DMS53 (cell line): Measurements from ENCODE around the gene JCAD.
"Not testable (repeated sequence)": the region's sequence is repeated elsewhere in the genome, so short reads cannot be mapped to it uniquely, and the experiment has no call there.

Experiments used
- DNase-seq: peaks from one replicate; lab custom pipeline; 2025; lab: John Stamatoyannopoulos, UW

The JCAD gene

DNA sequence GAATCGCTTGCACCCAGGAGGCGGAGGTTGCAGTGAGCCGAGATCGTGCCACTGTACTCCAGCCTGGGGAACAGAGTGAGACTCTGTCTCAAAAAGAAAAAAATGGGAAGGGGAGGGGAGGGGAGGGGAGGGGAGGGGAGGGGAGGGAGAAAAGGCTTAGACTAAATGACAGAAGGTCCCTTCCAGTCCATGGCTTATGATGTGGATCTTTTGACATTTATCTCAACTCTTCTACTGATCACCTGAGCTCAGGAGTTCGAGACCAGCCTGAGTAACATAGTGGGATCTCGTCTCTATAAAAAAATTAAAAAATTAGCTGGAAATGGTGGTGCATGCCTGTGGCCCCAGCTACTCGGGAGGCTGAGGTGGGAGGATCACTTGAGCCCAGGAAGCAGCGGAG, 34.0 kb downstream of the JCAD start:
- DNase-seq: not testable (repeated sequence)

DNA sequence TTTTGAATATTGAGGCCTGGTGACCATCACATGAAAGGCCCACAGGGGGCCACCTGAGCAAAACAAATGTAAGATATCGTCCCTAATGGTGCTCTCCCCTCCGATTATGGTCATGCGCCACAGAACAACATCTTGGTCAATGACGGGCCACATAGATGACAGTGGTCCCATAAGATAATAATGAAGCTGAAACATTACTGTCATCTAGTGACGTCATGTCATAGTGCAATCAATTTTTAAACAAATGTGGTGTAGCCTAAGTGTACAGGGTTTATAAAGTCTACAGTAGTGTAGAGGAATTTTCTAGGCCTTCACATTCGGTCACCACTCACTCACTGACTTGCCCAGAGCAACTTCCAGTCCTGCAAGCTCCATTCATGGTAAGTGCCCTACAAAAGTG, 36.8 kb downstream of the JCAD start:
- no peak for DNase-seq

DNA sequence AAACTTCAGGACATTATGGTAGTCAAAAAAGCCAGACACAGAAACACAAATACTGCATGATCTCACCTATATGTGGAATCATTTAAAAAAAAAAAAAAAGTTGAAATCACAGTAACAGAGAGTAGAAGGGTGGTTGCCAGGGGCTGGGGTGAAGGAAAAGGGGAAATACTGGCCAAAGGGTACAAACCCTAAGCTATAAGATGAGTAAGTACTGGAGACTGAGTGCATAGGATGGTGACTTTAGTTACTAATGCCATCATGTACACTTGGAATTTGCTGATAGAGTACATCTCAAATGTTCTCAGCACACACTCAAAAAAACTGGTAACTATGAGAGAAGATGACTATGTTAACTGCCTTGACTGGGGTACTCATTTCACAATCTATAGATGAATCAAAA, 39.9 kb downstream of the JCAD start:
- no peak for DNase-seq

DNA sequence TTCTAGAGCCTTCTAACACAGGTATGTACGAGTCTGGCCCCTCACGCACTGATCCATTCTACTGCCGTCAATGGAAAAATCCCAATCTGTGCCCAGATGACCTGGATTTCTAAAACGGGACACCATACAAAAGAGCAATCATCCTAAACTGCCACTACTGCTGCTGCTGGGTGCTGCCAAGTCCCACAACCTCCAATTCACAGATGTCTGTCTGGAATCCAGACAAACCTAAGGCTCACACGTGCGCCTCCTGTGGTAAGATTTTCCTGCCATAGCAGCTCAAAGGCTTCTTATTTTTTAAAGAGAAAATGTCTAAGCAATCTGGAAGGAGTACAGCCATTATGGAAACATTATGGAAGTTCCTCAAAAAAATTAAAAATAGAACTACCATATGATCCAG, 40.9 kb downstream of the JCAD start:
- no peak for DNase-seq

DNA sequence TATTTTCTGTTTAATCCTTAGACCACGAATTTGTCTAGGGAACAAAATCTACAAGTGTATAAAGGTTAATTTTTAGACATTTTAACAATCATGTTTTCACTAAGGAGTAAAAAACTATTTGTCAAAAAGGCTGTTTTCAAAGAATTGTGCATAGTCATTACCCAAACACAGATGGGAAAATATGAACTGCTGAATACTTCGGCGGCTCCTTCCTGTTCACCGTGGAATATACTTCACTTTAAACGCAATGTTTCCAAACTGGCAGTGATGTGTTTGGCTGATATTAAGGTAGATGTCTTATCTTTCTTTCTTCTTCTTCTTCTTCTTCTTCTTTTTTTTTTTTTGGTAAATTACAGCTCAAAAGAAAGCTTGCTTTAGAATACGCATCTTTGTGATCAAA, 41.4 kb downstream of the JCAD start:
- DNase-seq: no peak

DNA sequence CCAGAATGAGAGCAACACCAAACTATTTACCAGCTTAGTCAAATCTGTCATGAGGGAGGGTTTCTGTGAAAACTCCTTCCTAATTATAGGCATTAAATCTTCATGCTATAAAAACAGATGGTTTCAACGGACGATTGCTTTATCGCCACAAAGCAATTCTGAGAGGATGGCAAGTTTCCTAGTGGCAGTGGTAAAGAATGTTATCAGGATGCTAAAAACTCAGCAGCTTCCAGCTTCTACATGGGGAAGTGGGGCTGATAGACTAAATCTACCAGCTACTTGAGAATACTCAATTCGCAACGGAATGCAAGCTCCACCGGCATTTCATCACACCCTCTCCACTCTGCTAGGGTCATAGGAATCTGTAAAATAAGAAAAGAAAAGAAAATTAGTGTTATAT, 41.8 kb downstream of the JCAD start:
- DNase-seq: no peak

DNA sequence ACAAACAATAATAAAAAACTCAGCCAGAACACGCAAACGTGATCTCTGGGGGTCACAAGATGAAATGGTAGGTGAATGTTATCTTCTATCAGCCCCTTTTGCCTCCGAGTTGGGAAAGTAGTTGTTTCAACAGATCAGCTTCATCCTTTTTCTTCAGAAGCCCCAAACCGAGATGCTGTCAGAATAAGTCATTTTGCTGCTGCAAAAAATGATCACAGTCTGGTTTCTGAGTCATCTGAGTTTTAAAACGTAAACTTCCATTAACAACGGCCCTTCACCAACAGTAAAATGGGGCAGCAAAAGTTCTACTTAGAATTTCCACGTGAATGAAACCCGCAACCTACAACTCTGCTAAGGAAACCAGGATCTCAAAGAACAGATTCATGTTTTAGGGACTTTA, 44.9 kb downstream of the JCAD start:
- DNase-seq: no peak

DNA sequence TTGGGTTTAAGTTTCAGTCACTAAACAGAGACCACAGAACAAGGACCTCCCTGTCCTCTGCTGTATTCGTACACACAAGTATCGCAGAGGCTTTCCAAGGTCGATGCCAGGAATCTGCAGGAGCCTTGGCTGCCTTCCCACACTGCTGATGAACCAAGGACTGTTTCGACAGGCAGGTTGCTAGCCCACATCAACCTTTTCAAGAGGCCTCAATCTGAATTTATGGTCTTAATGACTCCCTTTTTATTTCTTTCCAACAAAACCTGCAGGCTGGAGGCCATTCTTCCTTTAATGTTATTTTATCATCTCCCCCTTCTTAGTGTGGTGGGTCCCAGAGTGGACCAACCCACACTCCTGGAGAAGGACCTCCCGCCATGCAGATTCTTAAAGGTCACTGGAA, 45.6 kb downstream of the JCAD start:
- no peak for DNase-seq

DNA sequence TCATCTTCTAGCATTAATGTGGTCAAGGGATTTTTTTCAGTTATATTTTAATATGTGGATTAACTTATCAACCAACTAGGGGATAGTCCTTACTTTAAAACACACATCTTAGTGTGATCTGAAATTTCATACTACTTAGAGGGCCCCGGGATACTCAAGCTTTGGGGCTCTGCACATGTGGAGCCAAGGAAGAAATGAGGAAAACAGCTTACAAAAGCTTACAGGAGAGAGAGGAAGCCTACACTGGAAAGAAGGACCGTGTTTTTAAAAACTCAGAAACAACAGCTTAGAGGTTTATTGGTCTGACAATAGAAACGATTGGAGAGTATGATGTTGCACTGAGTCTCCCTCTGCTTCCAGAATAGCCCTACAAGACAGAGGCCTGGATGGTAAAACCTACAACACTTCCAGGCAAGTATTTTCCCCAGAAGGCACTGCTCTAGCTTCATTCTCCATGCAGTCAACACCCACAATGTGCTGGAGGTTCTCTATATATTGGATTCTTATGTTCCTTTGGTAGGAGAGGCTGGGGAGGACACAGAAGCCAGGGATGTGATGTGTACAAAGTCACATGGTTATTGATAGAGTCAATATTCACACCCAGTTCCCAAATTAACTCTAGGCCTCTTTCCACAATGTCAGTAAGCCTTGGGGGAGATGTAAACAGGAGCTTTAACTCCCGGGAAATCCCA, 47.3 kb downstream of the JCAD start:
- DNase-seq: no peak

DNA sequence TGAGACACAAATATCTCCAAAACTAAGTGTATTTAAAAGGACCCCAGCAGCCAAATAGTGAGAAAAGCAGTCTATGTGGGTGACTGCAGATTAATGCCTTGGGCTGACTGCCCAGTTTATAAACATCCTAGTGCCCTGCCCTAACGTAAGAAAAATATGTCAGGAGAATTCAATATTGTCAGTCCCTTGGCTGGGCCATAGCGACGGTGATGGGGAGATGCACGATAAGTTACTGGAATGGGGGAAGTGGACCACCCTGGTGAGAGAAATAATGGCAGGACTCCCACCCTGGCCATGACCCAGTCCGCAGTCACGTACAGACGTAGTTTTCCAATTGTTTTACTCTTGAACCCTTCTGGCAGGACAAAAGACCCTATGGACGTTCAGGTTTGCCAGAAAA, 48.0 kb downstream of the JCAD start:
- DNase-seq: no peak

DNA sequence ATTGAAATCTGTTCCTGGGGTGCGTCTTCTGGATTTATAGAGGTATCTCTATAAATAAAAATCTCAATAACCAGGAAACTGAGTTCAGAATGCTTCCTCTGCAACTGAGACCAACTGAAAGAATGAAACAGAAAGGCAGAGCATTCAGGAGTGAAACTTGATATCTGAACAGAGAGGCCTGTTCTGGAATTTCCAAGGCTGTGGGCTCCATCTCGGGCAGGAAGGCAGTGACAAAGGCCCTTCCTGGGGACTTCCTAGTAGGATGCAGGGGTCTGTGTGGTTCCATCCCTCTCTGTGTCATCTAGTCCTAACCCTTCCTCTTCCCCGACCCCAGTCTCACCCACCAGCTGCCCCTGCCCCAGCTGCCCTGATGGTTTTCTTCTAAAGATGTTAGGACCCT, 52.0 kb downstream of the JCAD start:
- no peak for DNase-seq

DNA sequence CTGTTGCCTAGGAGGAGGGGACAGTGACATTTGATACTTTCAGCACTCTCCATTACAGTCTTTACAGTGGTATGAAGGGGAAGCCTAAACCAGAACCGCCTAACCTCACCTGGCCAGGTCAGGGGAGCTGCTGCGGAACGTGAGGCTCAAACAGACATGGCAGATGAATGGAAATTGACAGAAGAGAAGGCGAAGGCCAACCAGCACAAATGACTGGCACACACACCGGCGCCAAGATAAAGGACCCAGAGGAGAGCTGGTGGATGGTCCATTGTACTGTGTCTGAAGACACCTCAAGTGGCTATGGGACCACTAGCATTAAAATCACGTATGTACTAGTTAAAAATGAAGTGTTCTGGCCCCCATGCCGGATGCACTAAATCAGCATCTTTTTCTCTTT, 53.0 kb downstream of the JCAD start:
- DNase-seq: no peak

DNA sequence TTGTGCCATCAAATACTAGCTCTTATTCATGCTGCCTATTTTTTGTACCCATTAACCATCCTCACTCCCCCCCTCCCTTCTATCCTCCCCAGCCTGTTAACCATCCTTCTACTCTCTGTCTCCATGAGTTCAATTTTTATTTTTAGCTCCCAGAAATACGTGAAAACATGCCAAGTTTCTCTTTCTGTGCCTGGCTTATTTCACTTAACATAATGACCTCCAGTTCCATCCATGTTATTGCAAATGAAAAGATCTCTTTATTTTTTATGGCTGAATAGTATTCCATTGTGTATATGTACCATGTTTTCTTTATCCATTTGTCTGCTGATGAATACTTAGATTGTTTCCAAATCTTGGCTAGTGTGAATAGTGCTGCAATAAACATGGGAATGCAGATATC, 54.3 kb downstream of the JCAD start:
- not testable (repeated sequence) for DNase-seq

DNA sequence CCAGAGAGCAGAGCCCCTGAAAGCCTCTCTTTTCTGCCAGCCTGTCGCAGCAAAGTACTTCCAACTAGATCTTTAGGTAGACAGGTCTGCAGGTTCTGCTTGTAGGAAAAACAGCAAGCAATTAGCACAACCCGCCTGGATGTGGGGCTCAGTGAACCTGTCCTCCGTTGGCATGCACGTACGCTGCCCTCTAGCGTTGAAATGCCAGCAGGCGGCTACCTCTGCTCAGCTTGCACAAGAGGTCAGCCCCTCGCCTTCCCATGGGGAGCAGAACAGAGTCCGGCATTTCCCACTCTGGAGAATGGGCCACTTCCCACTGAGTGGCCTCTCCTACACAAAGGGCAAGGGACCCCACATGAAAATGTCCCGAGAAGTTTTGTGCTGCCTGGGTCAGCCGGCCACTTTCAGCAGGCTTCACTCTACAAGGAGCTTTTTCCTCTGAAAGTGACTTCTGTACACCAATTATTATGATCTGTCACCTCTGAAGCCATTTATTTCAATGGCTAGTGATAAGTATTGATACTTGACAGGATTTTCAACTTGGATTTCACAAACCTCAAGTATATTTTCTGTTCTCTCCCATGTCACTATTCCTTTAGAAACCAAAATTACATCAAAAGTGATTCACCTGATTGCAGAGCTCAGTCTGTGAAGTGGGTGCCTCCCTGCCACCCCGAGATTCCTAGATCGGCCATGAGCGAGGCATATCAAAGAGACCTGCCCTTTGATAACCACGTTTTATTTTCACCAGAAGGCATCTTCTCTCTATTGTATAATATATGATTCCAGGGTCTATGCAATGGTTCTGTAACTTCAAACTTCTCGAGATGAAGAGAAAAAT, 56.7 kb downstream of the JCAD start:
- DNase-seq: peak; percentile 86

DNA sequence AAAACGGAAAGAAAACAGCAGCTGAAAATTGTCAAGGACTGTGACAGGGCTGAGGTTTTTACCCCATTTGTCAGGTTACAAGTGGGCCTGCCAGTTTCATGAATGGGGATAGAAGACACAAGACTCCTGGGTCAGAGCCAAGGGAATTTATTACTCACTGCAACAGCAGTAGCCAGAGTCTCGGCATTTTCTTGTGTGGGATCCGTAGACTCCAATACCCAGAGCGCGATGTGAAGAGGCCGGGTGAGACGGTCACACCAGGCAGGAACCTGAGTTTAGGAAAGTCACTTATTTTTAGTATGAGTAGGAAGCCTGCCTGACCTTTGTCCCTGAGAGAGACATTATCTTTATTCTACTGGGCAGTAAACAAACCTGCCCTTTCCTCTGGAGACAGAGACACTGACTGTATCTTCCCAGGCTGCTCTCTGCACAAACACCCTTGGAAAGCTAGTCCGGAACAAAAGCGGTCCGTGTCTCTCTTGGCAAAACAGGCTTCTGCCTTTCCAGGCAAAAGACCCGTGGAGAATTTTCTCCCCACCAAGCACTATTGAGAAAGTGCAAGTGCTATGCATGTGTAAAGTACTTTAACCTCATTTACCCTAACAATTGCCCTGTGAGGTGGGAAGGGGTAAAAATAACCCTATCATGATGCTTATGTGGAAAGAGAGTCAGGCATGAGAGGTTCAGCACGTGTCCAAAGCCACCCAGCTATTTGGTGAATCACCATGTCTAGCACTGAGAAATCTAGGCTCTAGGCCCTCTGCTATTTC, 58.4 kb downstream of the JCAD start:
- DNase-seq: peak; percentile 13

DNA sequence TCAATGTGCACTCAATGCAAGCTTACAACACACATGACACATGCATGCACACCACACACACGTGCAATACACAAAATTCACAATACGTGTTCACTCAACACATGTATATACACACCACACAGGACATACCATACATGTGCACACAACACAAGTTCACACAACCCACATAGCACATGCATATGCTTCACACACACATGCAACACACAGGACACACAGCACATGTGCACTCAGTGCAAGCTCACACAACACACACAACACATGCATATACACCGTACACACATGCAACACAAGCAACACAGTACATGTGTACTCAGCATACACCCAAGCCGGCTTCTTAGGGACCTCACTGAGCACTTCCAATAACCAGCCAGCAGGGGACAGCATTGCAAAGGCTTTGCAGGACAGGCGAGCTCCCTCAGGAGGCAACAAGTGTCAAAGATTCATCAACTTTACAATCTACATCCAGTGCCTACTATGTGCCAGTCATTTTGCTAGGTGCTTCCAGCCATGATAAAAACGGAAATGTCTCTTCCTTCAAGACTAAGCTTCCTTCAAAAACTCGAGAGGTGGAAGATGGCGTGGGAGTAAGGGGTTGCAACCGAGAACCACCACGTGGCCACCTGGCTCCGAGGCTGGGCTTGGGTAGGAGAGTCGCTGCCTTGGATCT, 61.1 kb downstream of the JCAD start:
- DNase-seq: peak; percentile 87

DNA sequence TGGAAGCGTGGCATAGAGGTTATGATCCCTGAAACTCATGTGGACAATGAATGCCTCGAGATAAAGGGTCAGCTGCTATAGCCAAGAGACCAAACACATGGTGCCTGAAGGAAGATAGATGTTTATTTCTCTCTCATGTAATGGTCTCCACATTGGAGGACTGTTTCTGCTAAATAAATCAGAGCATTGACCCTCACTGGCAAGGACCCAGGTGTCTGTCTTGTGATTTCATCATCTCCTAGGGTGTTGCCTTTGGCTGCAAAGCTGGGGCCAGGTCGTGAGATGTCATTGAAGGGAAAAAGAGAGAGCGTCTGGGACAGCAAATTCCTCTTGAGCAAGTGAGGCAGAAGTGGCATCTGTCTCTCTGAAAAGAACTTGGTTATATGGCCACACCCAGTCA, 64.6 kb downstream of the JCAD start:
- no peak for DNase-seq

DNA sequence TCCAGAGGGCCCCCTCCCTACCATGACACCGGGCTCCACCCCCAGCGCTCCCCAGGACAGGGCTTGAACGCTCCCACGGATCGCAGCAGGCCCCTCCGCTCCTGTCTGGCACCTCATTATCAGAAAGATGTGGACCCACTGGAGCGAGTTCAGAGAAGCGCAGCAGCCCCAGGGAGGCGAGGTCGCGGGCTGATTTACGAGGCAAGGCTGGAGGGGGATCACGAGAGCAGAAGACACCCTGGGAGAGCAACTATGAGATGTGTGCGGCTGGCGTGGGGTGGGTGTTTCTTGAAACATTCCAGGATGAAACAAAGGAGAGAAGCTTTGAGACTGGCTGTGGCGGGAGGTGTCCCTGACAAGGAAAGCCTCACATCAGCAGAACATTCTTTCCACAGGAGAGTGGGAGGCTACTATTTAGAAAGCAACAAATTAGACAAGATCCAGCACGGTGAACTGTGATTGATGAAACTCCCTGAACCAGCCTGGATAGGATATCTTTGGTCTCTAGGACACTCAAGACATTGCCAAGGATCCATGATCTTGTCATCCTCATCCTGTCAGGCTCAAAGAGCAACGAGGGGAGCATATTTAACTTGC, 66.0 kb downstream of the JCAD start:
- DNase-seq: no peak

DNA sequence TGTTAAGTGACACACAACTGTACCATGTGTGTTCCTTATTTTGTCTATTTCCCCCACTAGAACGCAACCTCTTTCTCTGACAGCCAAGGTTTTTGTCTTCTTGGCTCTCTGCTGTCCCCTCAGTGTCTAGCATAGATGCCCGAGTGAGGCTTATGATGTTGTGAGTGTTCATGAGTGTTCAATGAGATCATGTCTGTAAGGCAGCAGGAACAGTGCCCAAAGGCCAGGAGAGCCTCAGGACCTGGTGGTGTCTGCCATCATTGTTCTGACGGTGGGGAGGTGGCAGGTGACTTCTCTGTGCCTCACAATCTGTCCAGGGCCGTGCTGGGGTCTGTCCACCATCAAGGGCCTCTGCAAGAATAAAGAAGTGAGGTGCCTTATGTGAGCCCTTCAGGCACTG, 66.5 kb downstream of the JCAD start:
- no peak for DNase-seq

DNA sequence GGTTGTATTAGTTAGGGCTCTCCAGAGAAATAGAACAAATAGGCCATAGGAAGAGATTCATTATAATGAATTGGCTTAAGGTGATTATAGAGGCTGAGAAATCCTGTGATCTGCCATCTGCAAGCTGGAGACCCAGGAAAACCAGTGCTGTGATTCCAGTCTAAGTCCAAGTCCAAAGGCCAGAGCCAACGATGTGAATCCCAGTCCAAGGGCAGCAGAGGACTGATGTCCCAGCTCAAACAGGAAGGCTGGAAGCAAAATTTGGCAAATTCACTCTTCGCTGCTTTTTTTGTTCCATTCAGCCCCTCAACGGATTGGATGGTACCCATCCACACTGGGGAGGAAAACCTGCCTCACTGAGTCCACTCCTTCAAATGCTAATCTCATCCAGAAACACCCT, 68.0 kb downstream of the JCAD start:
- no peak for DNase-seq

DNA sequence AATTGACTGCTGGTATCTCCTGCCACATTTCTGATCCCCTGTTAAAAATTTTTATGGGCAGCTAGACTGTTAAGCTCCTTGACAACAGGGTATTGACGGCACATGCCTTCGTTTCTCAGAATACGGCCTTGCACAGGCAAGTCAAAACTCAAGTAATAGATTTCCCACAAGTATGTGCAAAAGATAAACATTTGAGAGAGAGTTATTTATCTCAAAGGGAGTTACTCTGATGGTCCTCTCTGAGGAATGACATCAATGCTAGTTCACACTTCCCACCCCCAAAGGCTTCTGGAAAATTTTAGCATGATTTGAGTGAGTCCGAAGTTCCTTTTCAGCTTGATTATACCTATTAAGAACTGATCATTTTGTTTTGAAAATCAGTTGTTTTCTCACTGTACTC, 71.9 kb downstream of the JCAD start:
- no peak for DNase-seq
